Measurements from ENCODE around the gene ZFHX2. TPM values are rescaled to one million over a fixed set of nuclear protein-coding genes. Genes with fewer than 3 reads are reported as not detected.

The ZFHX2 gene
- total and polyA plus RNA-seq, 2 of the 13 experiments (the other 11 are each of a cell fraction or from before 2014, with no cell fraction given) = 0.17 to 0.44 TPM

DNA sequence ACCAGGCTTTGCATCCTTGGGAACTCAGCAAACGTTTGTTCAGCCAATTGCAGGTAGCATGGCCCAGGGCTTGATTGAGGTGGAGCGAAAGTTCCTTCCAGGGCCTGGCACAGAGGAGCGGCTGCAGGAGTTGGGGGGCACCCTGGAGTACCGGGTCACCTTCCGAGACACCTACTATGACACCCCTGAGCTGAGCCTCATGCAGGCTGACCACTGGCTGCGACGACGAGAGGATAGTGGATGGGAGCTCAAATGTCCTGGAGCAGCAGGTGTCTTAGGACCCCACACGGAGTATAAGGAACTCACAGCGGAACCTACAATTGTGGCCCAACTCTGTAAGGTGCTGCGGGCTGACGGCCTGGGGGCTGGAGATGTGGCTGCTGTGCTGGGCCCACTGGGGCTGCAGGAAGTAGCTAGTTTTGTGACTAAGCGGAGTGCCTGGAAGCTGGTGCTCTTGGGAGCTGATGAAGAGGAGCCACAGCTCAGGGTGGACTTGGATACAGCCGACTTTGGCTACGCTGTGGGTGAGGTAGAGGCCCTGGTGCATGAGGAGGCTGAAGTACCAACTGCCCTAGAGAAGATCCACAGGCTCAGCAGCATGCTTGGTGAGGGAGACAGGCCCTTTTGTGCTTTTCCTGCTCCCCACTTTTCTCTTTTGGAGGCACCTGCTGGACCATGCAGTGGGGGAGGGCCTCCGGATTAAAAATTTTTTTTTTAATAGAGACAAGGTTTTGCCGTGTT lies 5.3 kb upstream of the ZFHX2 start (continued):
- TF ChIP-seq ZMAT3 (CRISPR knock-in tag; conservative IDR thresholded peaks at IDR 0.05) = no peak
- TF ChIP-seq EP300 (IDR thresholded peaks at IDR 0.05; ENCODE audit: low read depth in 2 of 2, low read length in 2 of 2) = no peak
- TF ChIP-seq EP300 (CRISPR knock-in tag; IDR thresholded peaks at IDR 0.05; ENCODE audit: borderline replicate concordance) = no peak
- TF ChIP-seq ZNF446 (CRISPR knock-in tag; IDR thresholded peaks at IDR 0.05) = 0 out of 2 replicates have a peak, but pooled peaks have one; percentile 47
- no peak for TF ChIP-seq STAT5B (CRISPR knock-in tag; IDR thresholded peaks at IDR 0.05)
- TF ChIP-seq PHF5A (CRISPR knock-in tag; IDR thresholded peaks at IDR 0.05; ENCODE audit: low read depth, unreplicated experiment) = no peak
- TF ChIP-seq, protein P1, sequence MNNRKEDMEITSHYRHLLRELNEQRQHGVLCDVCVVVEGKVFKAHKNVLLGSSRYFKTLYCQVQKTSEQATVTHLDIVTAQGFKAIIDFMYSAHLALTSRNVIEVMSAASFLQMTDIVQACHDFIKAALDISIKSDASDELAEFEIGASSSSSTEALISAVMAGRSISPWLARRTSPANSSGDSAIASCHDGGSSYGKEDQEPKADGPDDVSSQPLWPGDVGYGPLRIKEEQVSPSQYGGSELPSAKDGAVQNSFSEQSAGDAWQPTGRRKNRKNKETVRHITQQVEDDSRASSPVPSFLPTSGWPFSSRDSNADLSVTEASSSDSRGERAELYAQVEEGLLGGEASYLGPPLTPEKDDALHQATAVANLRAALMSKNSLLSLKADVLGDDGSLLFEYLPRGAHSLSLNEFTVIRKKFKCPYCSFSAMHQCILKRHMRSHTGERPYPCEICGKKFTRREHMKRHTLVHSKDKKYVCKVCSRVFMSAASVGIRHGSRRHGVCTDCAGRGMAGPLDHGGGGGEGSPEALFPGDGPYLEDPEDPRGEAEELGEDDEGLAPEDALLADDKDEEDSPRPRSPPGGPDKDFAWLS (CRISPR knock-in tag; IDR thresholded peaks at IDR 0.05; ENCODE audit: borderline replicate concordance) = no peak
- no peak for TF ChIP-seq ZNF788 (CRISPR knock-in tag; IDR thresholded peaks at IDR 0.05; ENCODE audit: borderline replicate concordance)
- TF ChIP-seq FOSL2 (CRISPR knock-in tag; IDR thresholded peaks at IDR 0.05) = no peak
- TF ChIP-seq MEIS1 (CRISPR knock-in tag; IDR thresholded peaks at IDR 0.05; ENCODE audit: borderline replicate concordance) = no peak
- TF ChIP-seq ZNF33A (CRISPR knock-in tag; IDR thresholded peaks at IDR 0.05; ENCODE audit: borderline replicate concordance) = no peak
- no peak for TF ChIP-seq EEA1 (CRISPR knock-in tag; IDR thresholded peaks at IDR 0.05; ENCODE audit: borderline replicate concordance)
- no peak for TF ChIP-seq PAXIP1 (CRISPR knock-in tag; conservative IDR thresholded peaks at IDR 0.05)
- no peak; the same call in 1 of the 2 replicates for TF ChIP-seq TP53 (CRISPR knock-in tag; conservative IDR thresholded peaks at IDR 0.05)
- TF ChIP-seq U2AF1 (optimal IDR thresholded peaks at IDR 0.05; ENCODE audit: low read depth, low read length) = no peak
- TF ChIP-seq, protein P2, sequence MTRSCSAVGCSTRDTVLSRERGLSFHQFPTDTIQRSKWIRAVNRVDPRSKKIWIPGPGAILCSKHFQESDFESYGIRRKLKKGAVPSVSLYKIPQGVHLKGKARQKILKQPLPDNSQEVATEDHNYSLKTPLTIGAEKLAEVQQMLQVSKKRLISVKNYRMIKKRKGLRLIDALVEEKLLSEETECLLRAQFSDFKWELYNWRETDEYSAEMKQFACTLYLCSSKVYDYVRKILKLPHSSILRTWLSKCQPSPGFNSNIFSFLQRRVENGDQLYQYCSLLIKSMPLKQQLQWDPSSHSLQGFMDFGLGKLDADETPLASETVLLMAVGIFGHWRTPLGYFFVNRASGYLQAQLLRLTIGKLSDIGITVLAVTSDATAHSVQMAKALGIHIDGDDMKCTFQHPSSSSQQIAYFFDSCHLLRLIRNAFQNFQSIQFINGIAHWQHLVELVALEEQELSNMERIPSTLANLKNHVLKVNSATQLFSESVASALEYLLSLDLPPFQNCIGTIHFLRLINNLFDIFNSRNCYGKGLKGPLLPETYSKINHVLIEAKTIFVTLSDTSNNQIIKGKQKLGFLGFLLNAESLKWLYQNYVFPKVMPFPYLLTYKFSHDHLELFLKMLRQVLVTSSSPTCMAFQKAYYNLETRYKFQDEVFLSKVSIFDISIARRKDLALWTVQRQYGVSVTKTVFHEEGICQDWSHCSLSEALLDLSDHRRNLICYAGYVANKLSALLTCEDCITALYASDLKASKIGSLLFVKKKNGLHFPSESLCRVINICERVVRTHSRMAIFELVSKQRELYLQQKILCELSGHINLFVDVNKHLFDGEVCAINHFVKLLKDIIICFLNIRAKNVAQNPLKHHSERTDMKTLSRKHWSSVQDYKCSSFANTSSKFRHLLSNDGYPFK (CRISPR knock-in tag; IDR thresholded peaks at IDR 0.05; ENCODE audit: borderline replicate concordance) = no peak
- TF ChIP-seq REPIN1 (CRISPR knock-in tag; IDR thresholded peaks at IDR 0.05; ENCODE audit: borderline replicate concordance, low read depth) = no peak
- TF ChIP-seq, protein P3, sequence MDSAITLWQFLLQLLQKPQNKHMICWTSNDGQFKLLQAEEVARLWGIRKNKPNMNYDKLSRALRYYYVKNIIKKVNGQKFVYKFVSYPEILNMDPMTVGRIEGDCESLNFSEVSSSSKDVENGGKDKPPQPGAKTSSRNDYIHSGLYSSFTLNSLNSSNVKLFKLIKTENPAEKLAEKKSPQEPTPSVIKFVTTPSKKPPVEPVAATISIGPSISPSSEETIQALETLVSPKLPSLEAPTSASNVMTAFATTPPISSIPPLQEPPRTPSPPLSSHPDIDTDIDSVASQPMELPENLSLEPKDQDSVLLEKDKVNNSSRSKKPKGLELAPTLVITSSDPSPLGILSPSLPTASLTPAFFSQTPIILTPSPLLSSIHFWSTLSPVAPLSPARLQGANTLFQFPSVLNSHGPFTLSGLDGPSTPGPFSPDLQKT (CRISPR knock-in tag; IDR thresholded peaks at IDR 0.05; ENCODE audit: borderline replicate concordance) = no peak
- TF ChIP-seq ZBTB3 (CRISPR knock-in tag; IDR thresholded peaks at IDR 0.05; ENCODE audit: borderline replicate concordance, low read depth) = no peak
- TF ChIP-seq HOXD1 (CRISPR knock-in tag; IDR thresholded peaks at IDR 0.05) = no peak

Measured in HepG2 (cell line).